K562 (cell line): ENCODE results near the gene ASPHD2. TPM values are rescaled to one million over a fixed set of nuclear protein-coding genes. Genes with fewer than 3 reads are reported as not detected.

Experiments
- ARNT ChIP-seq, 2 experiments: fragments of 450-650 bp; IDR thresholded peaks; 2 replicates each; pipeline ENCODE4 v1.6.1; 2016; ENCODE audit warnings: mild to moderate bottlenecking in 1 of 2
- BRD9 ChIP-seq: fragments of 450-650 bp; IDR thresholded peaks from 2 replicates; pipeline ENCODE4 v1.6.1; 2018; ENCODE audit warnings: low read depth; ENCODE audit not compliant: partially characterized antibody
- CBFA2T2 ChIP-seq: fragments of 450-650 bp; conservative IDR thresholded peaks from 2 replicates; pipeline ENCODE4 v1.6.1; 2017; ENCODE audit warnings: mild to moderate bottlenecking
- DPF2 ChIP-seq: fragments of 450-650 bp; IDR thresholded peaks from 2 replicates; pipeline ENCODE4 v1.6.1; 2016
- HDAC1 ChIP-seq, 2 experiments: fragments of 450-650 bp; IDR thresholded peaks; 2 replicates each; pipeline ENCODE4 v1.6.1; 2016 to 2017; ENCODE audit warnings: inconsistent platforms in 1 of 2, mild to moderate bottlenecking in 1 of 2, moderate library complexity in 1 of 2
- MGA ChIP-seq: fragments of 450-650 bp; IDR thresholded peaks from 2 replicates; pipeline ENCODE4 v1.6.1; 2016; ENCODE audit warnings: mild to moderate bottlenecking, moderate library complexity
- MNT ChIP-seq, 2 experiments: fragments of 450-650 bp; conservative IDR thresholded peaks; 2 replicates each; pipeline ENCODE4 v1.6.1; 2017; ENCODE audit warnings: mild to moderate bottlenecking in 2 of 2, moderate library complexity in 2 of 2
- POLR3A ChIP-seq: IDR thresholded peaks from 2 replicates; pipeline ENCODE4 v1.6.1; 2011; ENCODE audit warnings: borderline replicate concordance, mild to moderate bottlenecking, moderate library complexity; ENCODE audit not compliant: insufficient read length, insufficient read depth; ENCODE audit errors: extremely low read depth
- TFE3 ChIP-seq: fragments of 450-650 bp; formaldehyde crosslinking; IDR thresholded peaks from 2 replicates; pipeline ENCODE4 v1.4.0; 2020; ENCODE audit warnings: mild to moderate bottlenecking, mixed read lengths
- TOE1 ChIP-seq, 2 experiments: fragments of 450-650 bp in 1 of 2; sonication (generic) in 1 of 2; formaldehyde crosslinking in 1 of 2; IDR thresholded peaks; 2 replicates each; pipeline versions ENCODE4 v1.7.1 to v1.8.0; 2016 to 2022; ENCODE audit warnings: borderline replicate concordance in 2 of 2, mild to moderate bottlenecking in 2 of 2, antibody characterized with exemption in 1 of 2, inconsistent platforms in 1 of 2, low read depth in 1 of 2, missing genetic modification reagents in 1 of 2, moderate library complexity in 1 of 2
- USF2 ChIP-seq: sonication (generic); formaldehyde crosslinking; IDR thresholded peaks from 2 replicates; pipeline ENCODE4 v1.5.0; 2020; ENCODE audit warnings: missing genetic modification reagents
- ZNF384 ChIP-seq: IDR thresholded peaks from 2 replicates; pipeline ENCODE4 v1.6.1; 2012; ENCODE audit warnings: low read depth, low read length, improper control_type of control experiment
- polyA plus RNA-seq, 8 experiments: library from polyadenylated mRNA; depleted of rRNA in 4 of 8; stranded (reverse) in 5 of 8; unstranded in 3 of 8; fragments of >200 nt; fragmentation: Nextera tagmentation in 2 of 8; fragmentation: Illumina TruSeq in 1 of 8; extraction: Ambion mirVana in 2 of 8; extraction: Trizol in 1 of 8; gene quantifications; 2 replicates each; pipeline versions ENCODE4 v1.2.1 to v1.2.3, GENCODE V29; 2011 to 2014; ENCODE audit warnings: inconsistent platforms in 1 of 8, missing spikeins in 1 of 8
- total RNA-seq, 7 experiments: library from RNA; depleted of rRNA in 6 of 7; stranded (reverse); fragments of >200 nt in 6 of 7; fragmentation: Illumina TruSeq in 2 of 7; extraction: Trizol in 2 of 7; gene quantifications; 2 replicates each; pipeline versions ENCODE4 v1.2.1 to v1.2.3, GENCODE V29; 2011 to 2021; ENCODE audit warnings: low replicate concordance in 1 of 7

The ASPHD2 gene
- total and polyA plus RNA-seq, 9 of the 15 experiments (the other 6 are each of a cell fraction or from before 2014, with no cell fraction given) = 0.18 to 0.64 (median 0.36) TPM

- TF ChIP-seq USF2 (CRISPR knock-in tag) (peak; percentile 73), ARNT (IDR thresholded peaks at IDR 0.05) (0 out of 4 replicates have a peak, but pooled peaks of 1 of the 2 experiments have one; percentile 0), MGA (peak; percentile 21), CBFA2T2 (peak; percentile 26; the same call in 1 of the 2 replicates), TFE3 (CRISPR knock-in tag) (peak; percentile 82), TOE1 (IDR thresholded peaks at IDR 0.05; ENCODE audit: borderline replicate concordance) (peak; percentile 75; the same call in 1 of the 2 replicates), TOE1 (CRISPR knock-in tag; IDR thresholded peaks at IDR 0.05; ENCODE audit: borderline replicate concordance, low read depth) (no peak), BRD9 (peak; percentile 12), ZNF384 (no peak), POLR3A (no peak), DPF2 (0 out of 2 replicates have a peak, but pooled peaks have one; percentile 6), MNT (conservative IDR thresholded peaks at IDR 0.05) (peak; percentile 53 to 73), HDAC1 (IDR thresholded peaks at IDR 0.05) (peak in 1 of 2 experiments; percentile 79; a peak in 1 of 4 replicates)
Observed at GRCh38 chr22:26484360-26484706, 55.3 kb downstream of the ASPHD2 start (continued).
